HG02571 (cell line): Measurements from ENCODE around the gene SLITRK1.

Experiments
- ATAC-seq: cut with Tn5 transposase; IDR thresholded peaks from one replicate; pipeline ENCODE4 v1.9.1; 2021; ENCODE audit warnings: mild to moderate bottlenecking, moderate library complexity; ENCODE audit not compliant: unreplicated experiment

SLITRK1 gene

GRCh38 chr13:83867708-83868107, 14.6 kb downstream of the SLITRK1 start:
- ATAC-seq = no peak

GRCh38 chr13:83865161-83866137, 16.8 kb downstream of the SLITRK1 start:
- ATAC-seq = no peak

- no peak for ATAC-seq
Measured at GRCh38 chr13:83853771-83854170, 28.5 kb downstream of the SLITRK1 start.

- ATAC-seq = no peak
Measured at GRCh38 chr13:83845106-83845505, 37.2 kb downstream of the SLITRK1 start.

GRCh38 chr13:83839146-83839545, 43.1 kb downstream of the SLITRK1 start:
- ATAC-seq = no peak

GRCh38 chr13:83831796-83832195, 50.5 kb downstream of the SLITRK1 start:
- no peak for ATAC-seq

GRCh38 chr13:83829810-83830209, 52.5 kb downstream of the SLITRK1 start:
- ATAC-seq = no peak

- ATAC-seq = no peak
Measured at GRCh38 chr13:83827338-83827737, 54.9 kb downstream of the SLITRK1 start.
